Measurements from ENCODE around the gene FEN1. TPM values are rescaled to one million over a fixed set of nuclear protein-coding genes. Genes with fewer than 3 reads are reported as not detected.

Gene FEN1
- total and polyA plus RNA-seq, 12 donors = 3.9 to 32.0 (median 10.0) TPM

GRCh38 chr11:61799665-61800284, 7.1 kb downstream of the FEN1 start:
- Histone ChIP-seq H3K4me1 (replicated peaks in 1 of 2) (peaks cover 0 to 6% of the 10 kb centered on the region in 2 donors), H3K27ac (peak overlapping the region in 1 of 5 donors; percentile 3), H3K9me3 (replicated peaks in 1 of 3) (no peaks in the 10 kb centered on the region), H3K36me3 (replicated peaks in 1 of 2) (peaks cover 0 to 37% of the 10 kb centered on the region in 2 donors), H3K27me3 (no peaks in the 10 kb centered on the region), H3K4me3 (no peak overlapping the region)
- intact Hi-C loops (cut with DNase I) = loop anchor here in 1 of 2 donors (5.0 kb wide), 1 partner anchor 78 kb away; no protein-coding TSS in a partner anchor
- WGBS, 4 donors = 93 to 100% (median 95%) methylated on average over 2 of the region's 2 CpGs
- DNase-seq = no peak
- TF ChIP-seq POLR2A (IDR thresholded peaks at IDR 0.05) = no peak
- no peak for TF ChIP-seq CTCF (IDR thresholded peaks at IDR 0.05)

GRCh38 chr11:61800331-61801281, 7.9 kb downstream of the FEN1 start:
- intact Hi-C loops (cut with DNase I) = no loop called here
- WGBS, 4 donors = 93 to 99% (median 95%) methylated on average over 3 of the region's 3 CpGs
- Histone ChIP-seq H3K36me3 (replicated peaks in 1 of 2) (peaks cover 0 to 46% of the 10 kb centered on the region in 2 donors), H3K4me1 (replicated peaks in 1 of 2) (peaks cover 0 to 6% of the 10 kb centered on the region in 2 donors), H3K27ac (no peak overlapping the region), H3K9me3 (replicated peaks in 1 of 3) (no peaks in the 10 kb centered on the region), H3K4me3 (no peak overlapping the region), H3K27me3 (no peaks in the 10 kb centered on the region)
- DNase-seq = no peak
- TF ChIP-seq POLR2A (IDR thresholded peaks at IDR 0.05) = no peak

- Histone ChIP-seq H3K36me3 (replicated peaks in 1 of 2) (peaks cover 0 to 62% of the 10 kb centered on the region in 2 donors), H3K9me3 (replicated peaks in 1 of 3) (no peaks in the 10 kb centered on the region), H3K27me3 (no peaks in the 10 kb centered on the region), H3K4me1 (replicated peaks in 1 of 2) (peaks cover 0 to 2% of the 10 kb centered on the region in 2 donors), H3K27ac (no peak overlapping the region), H3K4me3 (no peak overlapping the region)
- intact Hi-C loops (cut with DNase I) = no loop called here
- TF ChIP-seq CTCF (IDR thresholded peaks at IDR 0.05) (no peak), POLR2A (IDR thresholded peaks at IDR 0.05) (no peak)
- 81 to 96% (median 94%) methylated on average over 3 to 6 of the region's 6 CpGs for WGBS, 4 donors
- no peak for DNase-seq
Observed at GRCh38 chr11:61802605-61803004, 9.9 kb downstream of the FEN1 start.

GRCh38 chr11:61803889-61804647, 11.4 kb downstream of the FEN1 start:
- H3K36me3 ChIP-seq (replicated peaks in 1 of 2) = peaks cover 0 to 77% of the 10 kb centered on the region in 2 donors
- H3K27me3 ChIP-seq = no peaks in the 10 kb centered on the region
- no peak overlapping the region for H3K4me3 ChIP-seq
- no peaks in the 10 kb centered on the region for H3K9me3 ChIP-seq (replicated peaks in 1 of 3)
- intact Hi-C loops (cut with DNase I) = no loop called here
- TF ChIP-seq POLR2A (IDR thresholded peaks at IDR 0.05) (no peak), CTCF (IDR thresholded peaks at IDR 0.05) (no peak)
- peak in 4 of 7 donors; percentile 48 to 66 (median 58) for DNase-seq
- H3K4me1 ChIP-seq (replicated peaks in 1 of 2) = no peaks in the 10 kb centered on the region
- peak overlapping the region in 1 of 5 donors; percentile 49 for H3K27ac ChIP-seq
- 44 to 54% (median 50%) methylated on average over 3 of the region's 3 CpGs for WGBS, 4 donors
